WTC11 (cell line): ENCODE results near the gene GRB10. TPM values are rescaled to one million over a fixed set of nuclear protein-coding genes. Genes with fewer than 3 reads are reported as not detected.
A peak's percentile ranks its signal among the peaks of the same experiment; 100 is the strongest.

ENCODE experiments used
- ATAC-seq: fragments of 200-7000 bp; cut with Tn5 transposase; 2 replicates; pipeline ENCODE4 v1.10.0; 2021; ENCODE audit warnings: mild to moderate bottlenecking, moderate library complexity
- CTCF ChIA-PET: fragments of 300-600 bp; sonication (Branson Sonifier 250); formaldehyde crosslinking; loops from one replicate; lab custom pipeline; 2021; ENCODE audit warnings: antibody characterized with exemption; lab: Charles Lee
- POLR2A ChIA-PET: fragments of 350-600 bp; sonication (Branson Sonifier 250); formaldehyde crosslinking; loops from one replicate; lab custom pipeline; 2021; ENCODE audit warnings: antibody characterized with exemption; lab: Charles Lee
- DNase-seq: peaks from one replicate; pipeline ENCODE4 v3.0.0; 2021; ENCODE audit warnings: low spot score
- H3K27ac Mint-ChIP-seq: 2 replicates; pipeline ENCODE4 v1.8.0; 2021; ENCODE audit warnings: mixed read lengths
- H3K27me3 Mint-ChIP-seq: 2 replicates; pipeline ENCODE4 v1.8.0; 2021; ENCODE audit warnings: low read depth, mild to moderate bottlenecking, moderate library complexity, mixed read lengths
- H3K36me3 Mint-ChIP-seq: 2 replicates; pipeline ENCODE4 v1.8.0; 2021; ENCODE audit warnings: mixed read lengths
- H3K4me1 Mint-ChIP-seq: 2 replicates; pipeline ENCODE4 v1.8.0; 2022; ENCODE audit warnings: mixed read lengths
- H3K4me3 Mint-ChIP-seq: 2 replicates; pipeline ENCODE4 v1.8.0; 2021; ENCODE audit warnings: mild to moderate bottlenecking, moderate library complexity, mixed read lengths
- H3K9me3 Mint-ChIP-seq: 2 replicates; pipeline ENCODE4 v1.8.0; 2021; ENCODE audit warnings: mixed read lengths
- ESRRA ChIP-seq: sonication (generic); formaldehyde crosslinking; IDR thresholded peaks from 2 replicates; pipeline ENCODE4 v1.8.1; 2022; ENCODE audit warnings: mild to moderate bottlenecking, missing genetic modification reagents, borderline replicate concordance
- FOXJ3 ChIP-seq: sonication (generic); formaldehyde crosslinking; IDR thresholded peaks from 2 replicates; pipeline ENCODE4 v1.9.0; 2021; ENCODE audit warnings: missing genetic modification reagents, mild to moderate bottlenecking, borderline replicate concordance
- FOXK1 ChIP-seq: sonication (generic); formaldehyde crosslinking; IDR thresholded peaks from 2 replicates; pipeline ENCODE4 v1.8.0; 2022; ENCODE audit warnings: mild to moderate bottlenecking, moderate library complexity, missing genetic modification reagents
- NFYB ChIP-seq: sonication (generic); formaldehyde crosslinking; conservative IDR thresholded peaks from 2 replicates; pipeline ENCODE4 v1.8.0; 2022; ENCODE audit warnings: low read depth, missing genetic modification reagents
- OVOL2 ChIP-seq: fragments of 250-450 bp; sonication (Bioruptor Pico); IDR thresholded peaks from 2 replicates; pipeline ENCODE4 v1.9.0; 2021; ENCODE audit warnings: mild to moderate bottlenecking, borderline replicate concordance
- PRRX2 ChIP-seq: fragments of 250-450 bp; sonication (Bioruptor Pico); IDR thresholded peaks from 2 replicates; pipeline ENCODE4 v1.8.0; 2021; ENCODE audit warnings: mild to moderate bottlenecking
- TEAD1 ChIP-seq: sonication (generic); formaldehyde crosslinking; IDR thresholded peaks from 2 replicates; pipeline ENCODE4 v1.8.0; 2022; ENCODE audit warnings: mild to moderate bottlenecking, missing genetic modification reagents
- ZNF138 ChIP-seq: sonication (generic); formaldehyde crosslinking; conservative IDR thresholded peaks from 2 replicates; pipeline ENCODE4 v1.8.1; 2022; ENCODE audit warnings: mild to moderate bottlenecking, moderate library complexity, missing genetic modification reagents
- ZNF396 ChIP-seq: fragments of 250-450 bp; sonication (Bioruptor Pico); IDR thresholded peaks from 2 replicates; pipeline ENCODE4 v1.8.0; 2021; ENCODE audit warnings: mild to moderate bottlenecking, moderate library complexity, borderline replicate concordance
- ZNF416 ChIP-seq: fragments of 250-450 bp; sonication (Bioruptor Pico); IDR thresholded peaks from 2 replicates; pipeline ENCODE4 v1.9.0; 2021; ENCODE audit warnings: mild to moderate bottlenecking, inconsistent platforms
- total RNA-seq: library from RNA; stranded (reverse); gene quantifications from 3 replicates; pipeline ENCODE4 v1.2.3, GENCODE V29; 2021
- TF ChIP-seq, protein P1 (sequence below): sonication (generic); formaldehyde crosslinking; IDR thresholded peaks from 2 replicates; pipeline ENCODE4 v1.8.0; 2022; ENCODE audit warnings: missing genetic modification reagents
- TF ChIP-seq, protein P2 (sequence below): sonication (generic); formaldehyde crosslinking; IDR thresholded peaks from 2 replicates; pipeline ENCODE4 v1.8.1; 2023; ENCODE audit warnings: mild to moderate bottlenecking, moderate library complexity, missing genetic modification reagents
- TF ChIP-seq, protein P3 (sequence below): fragments of 250-450 bp; sonication (Bioruptor Pico); IDR thresholded peaks from 2 replicates; pipeline ENCODE4 v1.9.0; 2021; ENCODE audit warnings: moderate library complexity, mild to moderate bottlenecking, inconsistent platforms, borderline replicate concordance
- TF ChIP-seq, protein P4 (sequence below): sonication (generic); formaldehyde crosslinking; IDR thresholded peaks from 2 replicates; pipeline ENCODE4 v1.8.1; 2023; ENCODE audit warnings: mild to moderate bottlenecking, missing genetic modification reagents, borderline replicate concordance
- TF ChIP-seq, protein P5 (sequence below): sonication (generic); formaldehyde crosslinking; IDR thresholded peaks from 2 replicates; pipeline ENCODE4 v1.8.0; 2022; ENCODE audit warnings: mild to moderate bottlenecking, missing genetic modification reagents

The GRB10 gene
- total RNA-seq, 1 experiment from 2014 or later, result 103 TPM

DNA sequence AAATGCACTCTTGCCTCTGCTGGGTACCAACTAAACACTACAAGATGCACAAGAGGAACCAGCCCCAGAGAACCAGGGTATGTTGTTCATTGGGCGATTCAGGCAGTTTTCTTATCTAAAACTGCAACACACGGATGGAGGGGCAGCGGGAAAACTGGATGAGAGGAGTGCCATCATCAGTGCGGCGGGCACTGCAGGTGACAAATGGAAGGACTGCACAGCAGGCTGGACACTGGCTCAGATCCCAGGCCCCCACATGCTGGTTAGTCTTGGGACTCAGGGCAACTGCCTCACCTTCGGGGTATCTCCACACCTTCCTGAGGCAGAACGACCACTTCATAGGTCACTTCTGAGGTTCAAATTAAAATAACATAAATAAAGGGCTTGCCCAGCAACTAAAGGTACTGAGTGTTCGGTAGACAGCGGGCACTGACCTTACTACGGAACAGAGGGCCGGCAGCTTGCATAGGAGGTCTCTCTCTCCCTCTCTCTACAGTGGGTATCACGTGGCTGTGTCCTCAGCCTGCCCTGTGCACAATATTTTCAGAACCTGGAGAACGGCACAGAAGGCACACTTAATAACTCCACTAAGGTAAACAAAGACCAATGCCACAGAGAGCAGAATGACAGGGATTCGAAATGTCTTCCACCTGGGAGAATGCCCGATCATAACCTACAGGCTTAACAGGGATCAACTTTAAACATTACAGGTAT lies 72.1 kb downstream of the GRB10 start:
- CTCF ChIA-PET, result no interaction called here

DNA sequence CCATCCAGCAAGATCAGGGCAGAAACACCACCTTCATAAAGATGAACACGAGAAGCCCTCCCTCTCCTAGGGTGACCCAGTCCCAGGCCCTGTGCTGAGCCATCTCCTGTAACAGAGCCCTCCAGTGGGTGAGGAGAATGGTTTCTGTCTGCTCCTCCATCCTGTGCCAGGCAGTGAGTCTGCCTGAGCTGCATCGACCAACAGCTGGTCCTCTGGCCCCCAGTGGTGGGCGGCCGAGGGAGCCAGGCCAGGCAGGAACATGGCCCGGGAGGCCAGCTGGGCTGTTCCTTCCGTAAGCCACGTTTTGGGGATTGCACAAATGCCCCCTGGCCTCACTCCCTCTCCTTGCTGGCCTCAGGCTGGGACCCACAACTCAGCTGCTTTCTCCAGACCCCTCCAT lies 73.5 kb downstream of the GRB10 start:
- POLR2A ChIA-PET, result no interaction called here
- H3K36me3 Mint-ChIP-seq, result no peaks in the 10 kb centered on the region
- H3K27ac Mint-ChIP-seq, result peak overlapping the region; percentile 54
- peak; percentile 11 for ATAC-seq
- CTCF ChIA-PET, result interaction anchor here (0.7 to 1.2 kb wide), 2 partner anchors 11 to 452 kb away, joined by 3 read pairs; no protein-coding TSS in a partner anchor
- H3K9me3 Mint-ChIP-seq, result no peaks in the 10 kb centered on the region
- no peaks in the 10 kb centered on the region for H3K27me3 Mint-ChIP-seq
- no peak overlapping the region for H3K4me3 Mint-ChIP-seq
- TF ChIP-seq NFYB, result no peak
- TF ChIP-seq, protein P1, sequence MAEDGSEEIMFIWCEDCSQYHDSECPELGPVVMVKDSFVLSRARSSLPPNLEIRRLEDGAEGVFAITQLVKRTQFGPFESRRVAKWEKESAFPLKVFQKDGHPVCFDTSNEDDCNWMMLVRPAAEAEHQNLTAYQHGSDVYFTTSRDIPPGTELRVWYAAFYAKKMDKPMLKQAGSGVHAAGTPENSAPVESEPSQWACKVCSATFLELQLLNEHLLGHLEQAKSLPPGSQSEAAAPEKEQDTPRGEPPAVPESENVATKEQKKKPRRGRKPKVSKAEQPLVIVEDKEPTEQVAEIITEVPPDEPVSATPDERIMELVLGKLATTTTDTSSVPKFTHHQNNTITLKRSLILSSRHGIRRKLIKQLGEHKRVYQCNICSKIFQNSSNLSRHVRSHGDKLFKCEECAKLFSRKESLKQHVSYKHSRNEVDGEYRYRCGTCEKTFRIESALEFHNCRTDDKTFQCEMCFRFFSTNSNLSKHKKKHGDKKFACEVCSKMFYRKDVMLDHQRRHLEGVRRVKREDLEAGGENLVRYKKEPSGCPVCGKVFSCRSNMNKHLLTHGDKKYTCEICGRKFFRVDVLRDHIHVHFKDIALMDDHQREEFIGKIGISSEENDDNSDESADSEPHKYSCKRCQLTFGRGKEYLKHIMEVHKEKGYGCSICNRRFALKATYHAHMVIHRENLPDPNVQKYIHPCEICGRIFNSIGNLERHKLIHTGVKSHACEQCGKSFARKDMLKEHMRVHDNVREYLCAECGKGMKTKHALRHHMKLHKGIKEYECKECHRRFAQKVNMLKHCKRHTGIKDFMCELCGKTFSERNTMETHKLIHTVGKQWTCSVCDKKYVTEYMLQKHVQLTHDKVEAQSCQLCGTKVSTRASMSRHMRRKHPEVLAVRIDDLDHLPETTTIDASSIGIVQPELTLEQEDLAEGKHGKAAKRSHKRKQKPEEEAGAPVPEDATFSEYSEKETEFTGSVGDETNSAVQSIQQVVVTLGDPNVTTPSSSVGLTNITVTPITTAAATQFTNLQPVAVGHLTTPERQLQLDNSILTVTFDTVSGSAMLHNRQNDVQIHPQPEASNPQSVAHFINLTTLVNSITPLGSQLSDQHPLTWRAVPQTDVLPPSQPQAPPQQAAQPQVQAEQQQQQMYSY, result peak; percentile 78
- DNase-seq, result no peak
- H3K4me1 Mint-ChIP-seq, result peaks cover 66% of the 10 kb centered on the region

More for the DNA sequence above, 72.1 kb downstream of the GRB10 start:
- POLR2A ChIA-PET, result no interaction called here
- Mint-ChIP-seq H3K4me1 (peaks cover 53% of the 10 kb centered on the region), H3K27ac (no peak overlapping the region), H3K4me3 (no peak overlapping the region), H3K9me3 (peaks cover 3% of the 10 kb centered on the region; the same call in 1 of the 2 replicates), H3K36me3 (no peaks in the 10 kb centered on the region; the same call in 1 of the 2 replicates), H3K27me3 (no peaks in the 10 kb centered on the region)
- DNase-seq, result no peak
- no peak for TF ChIP-seq ESRRA (CRISPR knock-in tag)
- no peak for TF ChIP-seq FOXJ3 (CRISPR knock-in tag)
- TF ChIP-seq ZNF416 (CRISPR knock-in tag), result no peak
- TF ChIP-seq, protein P1, result no peak
- TF ChIP-seq, protein P2, sequence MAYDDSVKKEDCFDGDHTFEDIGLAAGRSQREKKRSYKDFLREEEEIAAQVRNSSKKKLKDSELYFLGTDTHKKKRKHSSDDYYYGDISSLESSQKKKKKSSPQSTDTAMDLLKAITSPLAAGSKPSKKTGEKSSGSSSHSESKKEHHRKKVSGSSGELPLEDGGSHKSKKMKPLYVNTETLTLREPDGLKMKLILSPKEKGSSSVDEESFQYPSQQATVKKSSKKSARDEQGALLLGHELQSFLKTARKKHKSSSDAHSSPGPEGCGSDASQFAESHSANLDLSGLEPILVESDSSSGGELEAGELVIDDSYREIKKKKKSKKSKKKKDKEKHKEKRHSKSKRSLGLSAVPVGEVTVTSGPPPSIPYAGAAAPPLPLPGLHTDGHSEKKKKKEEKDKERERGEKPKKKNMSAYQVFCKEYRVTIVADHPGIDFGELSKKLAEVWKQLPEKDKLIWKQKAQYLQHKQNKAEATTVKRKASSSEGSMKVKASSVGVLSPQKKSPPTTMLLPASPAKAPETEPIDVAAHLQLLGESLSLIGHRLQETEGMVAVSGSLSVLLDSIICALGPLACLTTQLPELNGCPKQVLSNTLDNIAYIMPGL, result no peak
- no peak for TF ChIP-seq TEAD1 (CRISPR knock-in tag)
- no peak for TF ChIP-seq OVOL2
- no peak for ATAC-seq

DNA sequence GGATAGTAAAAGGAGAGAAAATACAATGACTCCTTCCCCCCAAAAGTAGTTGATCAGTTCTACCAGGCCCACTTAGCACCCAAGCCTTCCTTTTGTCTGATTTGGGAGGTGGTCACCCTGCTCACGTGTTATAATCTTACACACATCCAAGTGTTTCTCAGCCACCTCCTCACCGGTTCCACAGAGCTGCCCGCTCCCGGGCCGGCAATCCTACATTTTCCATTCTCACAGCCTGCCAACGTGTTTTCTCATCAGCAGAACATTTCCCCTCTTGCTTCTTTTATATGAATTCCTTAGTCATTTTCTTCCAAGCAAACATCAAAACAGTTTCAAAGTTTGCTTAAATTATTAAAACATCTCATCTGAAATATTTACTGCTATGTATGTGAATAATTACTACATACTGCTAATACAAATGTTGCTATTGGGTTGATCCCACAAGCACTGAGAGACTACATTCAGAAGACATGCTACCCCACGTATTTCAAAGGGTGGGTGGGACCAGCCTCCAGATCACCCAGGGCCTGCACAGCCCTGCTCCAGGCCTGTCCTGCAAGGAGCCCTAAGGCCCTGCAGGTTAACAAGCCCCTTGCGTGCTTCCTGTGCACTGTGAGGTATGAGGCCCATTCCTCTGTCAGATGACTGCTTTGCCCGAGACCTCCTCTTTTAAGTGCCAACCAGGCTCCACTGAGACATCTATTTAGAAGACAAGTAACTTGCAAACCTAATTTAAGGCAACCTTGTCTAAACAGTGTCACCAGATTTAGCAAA lies 75.3 kb downstream of the GRB10 start:
- H3K9me3 Mint-ChIP-seq, result no peaks in the 10 kb centered on the region
- ChIA-PET CTCF (no interaction called here), POLR2A (no interaction called here)
- no peaks in the 10 kb centered on the region for H3K27me3 Mint-ChIP-seq
- ATAC-seq, result peak; percentile 32
- peak overlapping the region; percentile 12; the same call in 1 of the 2 replicates for H3K27ac Mint-ChIP-seq
- no peak for DNase-seq
- H3K4me3 Mint-ChIP-seq, result no peak overlapping the region
- peaks cover 71% of the 10 kb centered on the region for H3K4me1 Mint-ChIP-seq
- 0 out of 2 replicates have a peak, but pooled peaks cover 3% of the 10 kb centered on the region for H3K36me3 Mint-ChIP-seq
- TF ChIP-seq, protein P3, sequence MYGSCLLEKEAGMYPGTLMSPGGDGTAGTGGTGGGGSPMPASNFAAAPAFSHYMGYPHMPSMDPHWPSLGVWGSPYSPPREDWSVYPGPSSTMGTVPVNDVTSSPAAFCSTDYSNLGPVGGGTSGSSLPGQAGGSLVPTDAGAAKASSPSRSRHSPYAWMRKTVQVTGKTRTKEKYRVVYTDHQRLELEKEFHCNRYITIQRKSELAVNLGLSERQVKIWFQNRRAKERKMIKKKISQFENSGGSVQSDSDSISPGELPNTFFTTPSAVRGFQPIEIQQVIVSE (CRISPR knock-in tag), result no peak
- no peak for TF ChIP-seq PRRX2 (CRISPR knock-in tag)
- no peak for TF ChIP-seq ZNF138 (CRISPR knock-in tag)
- no peak for TF ChIP-seq FOXK1 (CRISPR knock-in tag)
- TF ChIP-seq, protein P4, sequence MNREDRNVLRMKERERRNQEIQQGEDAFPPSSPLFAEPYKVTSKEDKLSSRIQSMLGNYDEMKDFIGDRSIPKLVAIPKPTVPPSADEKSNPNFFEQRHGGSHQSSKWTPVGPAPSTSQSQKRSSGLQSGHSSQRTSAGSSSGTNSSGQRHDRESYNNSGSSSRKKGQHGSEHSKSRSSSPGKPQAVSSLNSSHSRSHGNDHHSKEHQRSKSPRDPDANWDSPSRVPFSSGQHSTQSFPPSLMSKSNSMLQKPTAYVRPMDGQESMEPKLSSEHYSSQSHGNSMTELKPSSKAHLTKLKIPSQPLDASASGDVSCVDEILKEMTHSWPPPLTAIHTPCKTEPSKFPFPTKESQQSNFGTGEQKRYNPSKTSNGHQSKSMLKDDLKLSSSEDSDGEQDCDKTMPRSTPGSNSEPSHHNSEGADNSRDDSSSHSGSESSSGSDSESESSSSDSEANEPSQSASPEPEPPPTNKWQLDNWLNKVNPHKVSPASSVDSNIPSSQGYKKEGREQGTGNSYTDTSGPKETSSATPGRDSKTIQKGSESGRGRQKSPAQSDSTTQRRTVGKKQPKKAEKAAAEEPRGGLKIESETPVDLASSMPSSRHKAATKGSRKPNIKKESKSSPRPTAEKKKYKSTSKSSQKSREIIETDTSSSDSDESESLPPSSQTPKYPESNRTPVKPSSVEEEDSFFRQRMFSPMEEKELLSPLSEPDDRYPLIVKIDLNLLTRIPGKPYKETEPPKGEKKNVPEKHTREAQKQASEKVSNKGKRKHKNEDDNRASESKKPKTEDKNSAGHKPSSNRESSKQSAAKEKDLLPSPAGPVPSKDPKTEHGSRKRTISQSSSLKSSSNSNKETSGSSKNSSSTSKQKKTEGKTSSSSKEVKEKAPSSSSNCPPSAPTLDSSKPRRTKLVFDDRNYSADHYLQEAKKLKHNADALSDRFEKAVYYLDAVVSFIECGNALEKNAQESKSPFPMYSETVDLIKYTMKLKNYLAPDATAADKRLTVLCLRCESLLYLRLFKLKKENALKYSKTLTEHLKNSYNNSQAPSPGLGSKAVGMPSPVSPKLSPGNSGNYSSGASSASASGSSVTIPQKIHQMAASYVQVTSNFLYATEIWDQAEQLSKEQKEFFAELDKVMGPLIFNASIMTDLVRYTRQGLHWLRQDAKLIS (CRISPR knock-in tag), result no peak
- TF ChIP-seq, protein P5, sequence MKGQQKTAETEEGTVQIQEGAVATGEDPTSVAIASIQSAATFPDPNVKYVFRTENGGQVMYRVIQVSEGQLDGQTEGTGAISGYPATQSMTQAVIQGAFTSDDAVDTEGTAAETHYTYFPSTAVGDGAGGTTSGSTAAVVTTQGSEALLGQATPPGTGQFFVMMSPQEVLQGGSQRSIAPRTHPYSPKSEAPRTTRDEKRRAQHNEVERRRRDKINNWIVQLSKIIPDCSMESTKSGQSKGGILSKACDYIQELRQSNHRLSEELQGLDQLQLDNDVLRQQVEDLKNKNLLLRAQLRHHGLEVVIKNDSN (CRISPR knock-in tag), result no peak
- TF ChIP-seq ZNF396 (CRISPR knock-in tag), result no peak
